Measurements from ENCODE around the gene DYNLRB1.

DYNLRB1 gene

GRCh38 chr20:34529742-34530141 lies 13.5 kb downstream of the DYNLRB1 start:
- no peak overlapping the region for H3K4me3 ChIP-seq (ENCODE audit: low read depth, low read length)
- no peak for TF ChIP-seq MYC (IDR thresholded peaks at IDR 0.05; ENCODE audit: low read depth, low read length)
- TF ChIP-seq CTCF (IDR thresholded peaks at IDR 0.05; ENCODE audit: low read depth, low read length) = no peak
- no peak for TF ChIP-seq POLR2A (IDR thresholded peaks at IDR 0.05; ENCODE audit: extremely low read depth, insufficient read length)
- TF ChIP-seq MAX (IDR thresholded peaks at IDR 0.05; ENCODE audit: low read depth, low read length) = no peak
- DNase-seq (ENCODE audit: low read depth) = no peak

- TF ChIP-seq POLR2A (IDR thresholded peaks at IDR 0.05; ENCODE audit: extremely low read depth, insufficient read length) = no peak
- no peak for TF ChIP-seq MAX (IDR thresholded peaks at IDR 0.05; ENCODE audit: low read depth, low read length)
- TF ChIP-seq CTCF (IDR thresholded peaks at IDR 0.05; ENCODE audit: low read depth, low read length) = no peak
- no peak for TF ChIP-seq MYC (IDR thresholded peaks at IDR 0.05; ENCODE audit: low read depth, low read length)
- H3K4me3 ChIP-seq (ENCODE audit: low read depth, low read length) = no peak overlapping the region
- DNase-seq (ENCODE audit: low read depth) = no peak
These were observed 14.1 kb downstream of the DYNLRB1 start for GRCh38 chr20:34530342-34530741.

- DNase-seq (ENCODE audit: low read depth) = no peak
- TF ChIP-seq MYC (IDR thresholded peaks at IDR 0.05; ENCODE audit: low read depth, low read length) = no peak
- TF ChIP-seq CTCF (IDR thresholded peaks at IDR 0.05; ENCODE audit: low read depth, low read length) = no peak
- no peak for TF ChIP-seq MAX (IDR thresholded peaks at IDR 0.05; ENCODE audit: low read depth, low read length)
- no peak for TF ChIP-seq POLR2A (IDR thresholded peaks at IDR 0.05; ENCODE audit: extremely low read depth, insufficient read length)
- H3K4me3 ChIP-seq (ENCODE audit: low read depth, low read length) = no peak overlapping the region
These were observed 15.5 kb downstream of the DYNLRB1 start for GRCh38 chr20:34531608-34532265.

GRCh38 chr20:34532320-34532719 lies 16.1 kb downstream of the DYNLRB1 start:
- no peak overlapping the region for H3K4me3 ChIP-seq (ENCODE audit: low read depth, low read length)
- no peak for DNase-seq (ENCODE audit: low read depth)

GRCh38 chr20:34532756-34533155 lies 16.5 kb downstream of the DYNLRB1 start:
- no peak for DNase-seq (ENCODE audit: low read depth)
- TF ChIP-seq MAX (IDR thresholded peaks at IDR 0.05; ENCODE audit: low read depth, low read length) (no peak), CTCF (IDR thresholded peaks at IDR 0.05; ENCODE audit: low read depth, low read length) (no peak), POLR2A (IDR thresholded peaks at IDR 0.05; ENCODE audit: extremely low read depth, insufficient read length) (no peak), MYC (IDR thresholded peaks at IDR 0.05; ENCODE audit: low read depth, low read length) (no peak)
- no peak overlapping the region for H3K4me3 ChIP-seq (ENCODE audit: low read depth, low read length)

More at GRCh38 chr20:34532320-34532719, 16.1 kb downstream of the DYNLRB1 start:
- TF ChIP-seq MYC (IDR thresholded peaks at IDR 0.05; ENCODE audit: low read depth, low read length) = no peak
- no peak for TF ChIP-seq MAX (IDR thresholded peaks at IDR 0.05; ENCODE audit: low read depth, low read length)
- TF ChIP-seq CTCF (IDR thresholded peaks at IDR 0.05; ENCODE audit: low read depth, low read length) = no peak
- TF ChIP-seq POLR2A (IDR thresholded peaks at IDR 0.05; ENCODE audit: extremely low read depth, insufficient read length) = no peak

All from NB4 (cell line).